Esophagus (tissue), 2 donors: ENCODE data around the gene DRC3. TPM values are rescaled to one million over a fixed set of nuclear protein-coding genes. Genes with fewer than 3 reads are reported as not detected.

Experiments used
- H3K27ac ChIP-seq, 2 donors: one replicate each; pipeline ENCODE4 v1.5.1; 2013; ENCODE audit warnings: low read depth in 2 of 2, mild to moderate bottlenecking in 2 of 2, inconsistent platforms in 1 of 2, low read length in 1 of 2, moderate library complexity in 1 of 2
- H3K27me3 ChIP-seq, 2 donors: one replicate each; pipeline ENCODE4 v1.6.1; 2013; ENCODE audit warnings: low read length in 2 of 2, control low read depth in 1 of 2, mild to moderate bottlenecking in 1 of 2; ENCODE audit not compliant: insufficient read depth in 2 of 2, control insufficient read depth in 1 of 2
- H3K36me3 ChIP-seq, 2 donors: one replicate each; pipeline ENCODE4 v1.6.1; 2013; ENCODE audit warnings: low read length in 1 of 2; ENCODE audit not compliant: control insufficient read depth in 2 of 2, insufficient read depth in 2 of 2
- H3K4me1 ChIP-seq, 2 donors: one replicate each; pipeline ENCODE4 v1.6.1; 2013; ENCODE audit warnings: low read length in 1 of 2; ENCODE audit not compliant: control insufficient read depth in 2 of 2, insufficient read depth in 2 of 2
- H3K4me3 ChIP-seq, 2 donors: one replicate each; pipeline ENCODE4 v1.5.1; 2013; ENCODE audit warnings: low read length in 2 of 2, mild to moderate bottlenecking in 2 of 2, low read depth in 1 of 2, moderate library complexity in 1 of 2
- H3K9me3 ChIP-seq, 2 donors: one replicate each; pipeline ENCODE4 v1.6.1; 2013; ENCODE audit warnings: mild to moderate bottlenecking in 2 of 2, low read depth in 1 of 2, low read length in 1 of 2, moderate library complexity in 1 of 2; ENCODE audit not compliant: control insufficient read depth in 2 of 2, insufficient read depth in 1 of 2
- WGBS, 2 donors: extraction: QIAGEN DNeasy Blood & Tissue Kit; methylation state at CpG; one replicate each; pipeline ENCODE4 v1.1.7; 2013; 5-methylcytosine and 5-hydroxymethylcytosine counted together
- polyA plus RNA-seq, 2 donors: library from polyadenylated mRNA; stranded (reverse); fragments of 200-250 nt; gene quantifications; one replicate each; pipeline ENCODE4 v1.2.3, GENCODE V29; 2013
- donor health status: healthy with polysubstance abuse.
- donor health status: Bipolar disorder and iron deficiency.

DRC3 gene
- polyA plus RNA-seq, 2 donors, result 0.72 to 1.4 TPM

GRCh38 chr17:17976931-17977570 is 4.4 kb downstream of the DRC3 start:
- no peaks in the 10 kb centered on the region for H3K36me3 ChIP-seq
- H3K9me3 ChIP-seq, result no peaks in the 10 kb centered on the region
- peaks cover 3 to 10% of the 10 kb centered on the region in 2 donors for H3K4me1 ChIP-seq
- H3K4me3 ChIP-seq, result no peak overlapping the region
- WGBS, 2 donors, result 79 to 83% methylated on average over 10 of the region's 10 CpGs
- no peaks in the 10 kb centered on the region for H3K27me3 ChIP-seq
- no peak overlapping the region for H3K27ac ChIP-seq

- Histone ChIP-seq H3K9me3 (no peaks in the 10 kb centered on the region), H3K27me3 (no peaks in the 10 kb centered on the region), H3K4me3 (no peak overlapping the region), H3K27ac (peak overlapping the region; percentile 44 to 84), H3K4me1 (peaks cover 0 to 10% of the 10 kb centered on the region in 2 donors), H3K36me3 (no peaks in the 10 kb centered on the region)
- 85 to 89% methylated on average over 14 of the region's 14 CpGs for WGBS, 2 donors
Observed at GRCh38 chr17:17978481-17979424, 6.1 kb downstream of the DRC3 start.

GRCh38 chr17:17979778-17980177 is 7.1 kb downstream of the DRC3 start:
- Histone ChIP-seq H3K4me3 (no peak overlapping the region), H3K9me3 (no peaks in the 10 kb centered on the region), H3K4me1 (peaks cover 0 to 10% of the 10 kb centered on the region in 2 donors), H3K27me3 (no peaks in the 10 kb centered on the region), H3K36me3 (no peaks in the 10 kb centered on the region), H3K27ac (peak overlapping the region; percentile 44 to 84)
- WGBS, 2 donors, result 56 to 72% methylated on average over 3 of the region's 3 CpGs

GRCh38 chr17:17981330-17981729 is 8.7 kb downstream of the DRC3 start:
- Histone ChIP-seq H3K27ac (no peak overlapping the region), H3K36me3 (no peaks in the 10 kb centered on the region), H3K4me3 (no peak overlapping the region), H3K9me3 (no peaks in the 10 kb centered on the region), H3K4me1 (peaks cover 0 to 10% of the 10 kb centered on the region in 2 donors), H3K27me3 (no peaks in the 10 kb centered on the region)
- 79 to 86% methylated on average over 9 of the region's 9 CpGs for WGBS, 2 donors

GRCh38 chr17:17982801-17983200 is 10.1 kb downstream of the DRC3 start:
- Histone ChIP-seq H3K27me3 (no peaks in the 10 kb centered on the region), H3K27ac (peak overlapping the region; percentile 85 to 93), H3K4me3 (no peak overlapping the region), H3K36me3 (no peaks in the 10 kb centered on the region), H3K9me3 (no peaks in the 10 kb centered on the region), H3K4me1 (peaks cover 0 to 10% of the 10 kb centered on the region in 2 donors)
- WGBS, 2 donors, result 86 to 90% methylated on average over 9 of the region's 9 CpGs

GRCh38 chr17:17983376-17983775 is 10.7 kb downstream of the DRC3 start:
- H3K4me1 ChIP-seq, result peaks cover 0 to 10% of the 10 kb centered on the region in 2 donors
- H3K27me3 ChIP-seq, result no peaks in the 10 kb centered on the region
- H3K9me3 ChIP-seq, result no peaks in the 10 kb centered on the region
- no peaks in the 10 kb centered on the region for H3K36me3 ChIP-seq
- H3K4me3 ChIP-seq, result no peak overlapping the region
- H3K27ac ChIP-seq, result peak overlapping the region; percentile 71 to 85
- 64 to 70% methylated on average over 6 of the region's 6 CpGs for WGBS, 2 donors

GRCh38 chr17:17983776-17984175 is 11.1 kb downstream of the DRC3 start:
- Histone ChIP-seq H3K27ac (peak overlapping the region; percentile 11 to 71), H3K36me3 (no peaks in the 10 kb centered on the region), H3K4me1 (peaks cover 0 to 10% of the 10 kb centered on the region in 2 donors), H3K4me3 (no peak overlapping the region), H3K27me3 (no peaks in the 10 kb centered on the region), H3K9me3 (no peaks in the 10 kb centered on the region)
- 93 to 94% methylated on average over 6 of the region's 6 CpGs for WGBS, 2 donors

GRCh38 chr17:17985153-17985552 is 12.5 kb downstream of the DRC3 start:
- no peak overlapping the region for H3K4me3 ChIP-seq
- no peaks in the 10 kb centered on the region for H3K9me3 ChIP-seq
- H3K4me1 ChIP-seq, result peaks cover 0 to 4% of the 10 kb centered on the region in 2 donors
- WGBS, 2 donors, result 79 to 82% methylated on average over 2 of the region's 2 CpGs
- H3K27me3 ChIP-seq, result no peaks in the 10 kb centered on the region
- H3K36me3 ChIP-seq, result no peaks in the 10 kb centered on the region
- no peak overlapping the region for H3K27ac ChIP-seq

- no peaks in the 10 kb centered on the region for H3K9me3 ChIP-seq
- WGBS, 2 donors, result 81 to 83% methylated on average over 3 of the region's 3 CpGs
- H3K4me3 ChIP-seq, result no peak overlapping the region
- peaks cover 0 to 6% of the 10 kb centered on the region in 2 donors for H3K4me1 ChIP-seq
- no peaks in the 10 kb centered on the region for H3K36me3 ChIP-seq
- H3K27ac ChIP-seq, result no peak overlapping the region
- no peaks in the 10 kb centered on the region for H3K27me3 ChIP-seq
Observed at GRCh38 chr17:17985555-17985954, 12.9 kb downstream of the DRC3 start.
